OCI-LY3 (cell line): Measurements from ENCODE around the gene CPT1A.

Source experiments
- H2AFZ ChIP-seq: fragments of 200-600, 300-600 bp; shearing (Covaris generic); 2 replicates; pipeline ENCODE4 v1.6.0; 2014; ENCODE audit warnings: antibody characterized with exemption, low read depth, low read length
- H3K27ac ChIP-seq: fragments of 200-600, 300-600 bp; sonication (generic); 2 replicates; pipeline ENCODE4 v1.5.1; 2014; ENCODE audit warnings: mild to moderate bottlenecking, low read length, moderate library complexity, mixed read lengths
- H3K27me3 ChIP-seq: fragments of 200-600, 300-600 bp; sonication (generic); 2 replicates; pipeline ENCODE4 v1.6.1; 2014; ENCODE audit warnings: low read depth, low read length, mixed read lengths
- H3K36me3 ChIP-seq: fragments of 200-600, 300-600 bp; sonication (generic); replicated peaks from 2 replicates; pipeline ENCODE3; 2014; ENCODE audit warnings: low read depth, low read length, mixed read lengths
- H3K4me1 ChIP-seq: fragments of 300-600, 200-600 bp; sonication (generic); 2 replicates; pipeline ENCODE4 v1.6.1; 2014; ENCODE audit warnings: low read length, mixed read lengths
- H3K4me2 ChIP-seq: fragments of 200-600, 300-600 bp; sonication (generic); 2 replicates; pipeline ENCODE4 v1.6.1; 2014; ENCODE audit warnings: low read length, mixed read lengths
- H3K4me3 ChIP-seq: fragments of 300-600, 200-600 bp; sonication (generic); 2 replicates; pipeline ENCODE4 v1.5.1; 2014; ENCODE audit warnings: antibody characterized with exemption, mild to moderate bottlenecking, low read length, moderate library complexity
- H3K79me2 ChIP-seq: fragments of 300-600, 200-600 bp; shearing (Covaris generic); 2 replicates; pipeline ENCODE4 v1.6.1; 2014; ENCODE audit warnings: mild to moderate bottlenecking, low read length, mixed read lengths
- H3K9ac ChIP-seq: fragments of 300-600, 200-600 bp; shearing (Covaris generic); 2 replicates; pipeline ENCODE4 v1.6.0; 2014; ENCODE audit warnings: mild to moderate bottlenecking, low read length, moderate library complexity
- H3K9me3 ChIP-seq: fragments of 200-600, 300-600 bp; shearing (Covaris generic); 2 replicates; pipeline ENCODE4 v1.6.1; 2014; ENCODE audit warnings: low read length, mixed read lengths; ENCODE audit not compliant: insufficient read depth
- H4K20me1 ChIP-seq: fragments of 200-600, 300-600 bp; sonication (generic); 2 replicates; pipeline ENCODE4 v1.6.1; 2016; ENCODE audit warnings: low read length, mixed read lengths; ENCODE audit not compliant: insufficient read depth
- CTCF ChIP-seq: fragments of 200-600, 300-600 bp; sonication (generic); IDR thresholded peaks from 2 replicates; pipeline ENCODE4 v1.5.1; 2014; ENCODE audit warnings: antibody characterized with exemption, low read length, low read depth
- EZH2phosphoT487 ChIP-seq: fragments of 200-600 bp; shearing (Covaris generic); IDR thresholded peaks from 2 replicates; pipeline ENCODE4 v1.6.1; 2018; ENCODE audit warnings: antibody characterized with exemption, mixed run types, low read depth

The CPT1A gene

DNA sequence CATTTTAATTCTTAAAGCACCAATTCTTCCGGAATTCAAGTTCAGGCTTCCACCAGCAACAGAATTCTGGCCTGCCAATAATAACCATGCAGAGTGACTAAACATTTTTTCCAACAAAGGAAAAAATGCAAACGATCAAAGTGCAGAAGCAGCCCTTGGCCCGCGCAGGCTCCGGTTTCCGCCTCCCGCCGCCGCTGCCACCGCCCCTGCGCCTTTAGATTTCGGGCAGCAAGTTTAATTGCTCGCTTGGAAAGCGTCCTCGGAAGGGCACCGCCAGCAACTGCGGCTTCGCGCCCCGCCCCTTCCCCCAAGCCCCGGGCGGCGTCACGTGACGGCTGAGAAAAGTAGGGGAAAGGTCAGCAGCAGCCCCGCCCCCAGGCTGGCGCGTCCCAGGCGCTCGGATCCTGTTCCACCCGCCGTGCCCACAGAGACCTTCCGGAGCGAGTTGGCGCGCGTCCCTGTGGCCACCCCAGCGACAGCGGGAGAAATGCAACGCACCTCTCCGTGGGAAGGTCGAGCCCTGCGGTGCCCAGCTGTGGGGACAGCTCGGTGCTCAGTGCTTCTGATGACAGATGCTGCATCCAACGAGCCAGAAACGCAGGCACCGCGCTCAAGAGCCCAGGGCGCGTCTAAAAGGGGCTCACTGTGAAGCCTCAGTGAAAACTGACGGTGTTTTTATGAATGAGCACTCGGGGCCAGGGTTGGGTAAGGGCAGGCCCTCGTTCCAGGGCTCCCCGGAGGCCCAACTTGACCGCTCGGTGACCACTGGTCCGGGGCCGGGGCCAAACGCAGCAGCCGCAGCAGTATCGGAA lies 2.5 kb downstream of the CPT1A start:
- peaks cover 22% of the 10 kb centered on the region for H3K27me3 ChIP-seq

DNA sequence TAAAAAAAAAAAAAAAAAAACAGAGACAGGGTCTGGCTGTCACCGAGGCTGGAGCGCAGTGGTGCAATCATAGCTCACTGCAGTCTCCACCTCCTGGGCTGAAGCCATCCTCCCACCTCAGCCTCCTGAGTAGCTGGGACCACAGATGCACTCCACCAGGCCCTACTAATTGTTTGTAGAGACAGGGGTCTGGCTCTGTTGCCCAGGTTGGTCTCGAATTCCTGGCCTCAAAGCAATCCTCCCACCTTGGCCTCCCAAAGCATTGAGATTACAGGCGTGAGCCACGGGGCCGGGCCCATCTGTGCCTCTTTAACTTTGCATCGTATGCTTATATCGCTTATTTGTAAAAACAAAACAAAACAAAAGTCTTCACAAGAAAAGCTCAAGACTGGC lies 3.1 kb downstream of the CPT1A start:
- peak overlapping the region; percentile 35 for H3K27ac ChIP-seq
- H3K9me3 ChIP-seq: no peaks in the 10 kb centered on the region
- peak overlapping the region; percentile 81 for H3K4me2 ChIP-seq
- H3K9ac ChIP-seq: peak overlapping the region; percentile 75
- peaks cover 22% of the 10 kb centered on the region for H3K27me3 ChIP-seq
- H3K4me1 ChIP-seq: peaks cover 29% of the 10 kb centered on the region
- H3K79me2 ChIP-seq: no peaks in the 10 kb centered on the region
- H3K4me3 ChIP-seq: peak overlapping the region; percentile 80
- no peaks in the 10 kb centered on the region for H4K20me1 ChIP-seq
- no peak for TF ChIP-seq CTCF
- TF ChIP-seq EZH2phosphoT487: no peak
- H2AFZ ChIP-seq: peak overlapping the region; percentile 88
- no peaks in the 10 kb centered on the region for H3K36me3 ChIP-seq

More for the DNA sequence above, 2.5 kb downstream of the CPT1A start:
- no peak for TF ChIP-seq CTCF
- Histone ChIP-seq H3K4me1 (peaks cover 30% of the 10 kb centered on the region), H3K9me3 (no peaks in the 10 kb centered on the region), H3K4me2 (peak overlapping the region; percentile 81), H3K9ac (peak overlapping the region; percentile 75), H3K36me3 (no peaks in the 10 kb centered on the region), H3K79me2 (no peaks in the 10 kb centered on the region), H3K4me3 (peak overlapping the region; percentile 80), H2AFZ (peak overlapping the region; percentile 88), H4K20me1 (no peaks in the 10 kb centered on the region), H3K27ac (peak overlapping the region; percentile 35)

GRCh38 chr11:68837583-68838571 lies 3.8 kb downstream of the CPT1A start:
- TF ChIP-seq EZH2phosphoT487 (no peak), CTCF (no peak)
- Histone ChIP-seq H2AFZ (no peak overlapping the region), H3K36me3 (no peaks in the 10 kb centered on the region), H3K9ac (no peak overlapping the region), H4K20me1 (no peaks in the 10 kb centered on the region), H3K27me3 (peaks cover 17% of the 10 kb centered on the region), H3K79me2 (no peaks in the 10 kb centered on the region), H3K4me2 (peak overlapping the region; percentile 14; the same call in 1 of the 2 replicates), H3K27ac (no peak overlapping the region), H3K4me3 (no peak overlapping the region), H3K4me1 (peaks cover 23% of the 10 kb centered on the region), H3K9me3 (no peaks in the 10 kb centered on the region)

DNA sequence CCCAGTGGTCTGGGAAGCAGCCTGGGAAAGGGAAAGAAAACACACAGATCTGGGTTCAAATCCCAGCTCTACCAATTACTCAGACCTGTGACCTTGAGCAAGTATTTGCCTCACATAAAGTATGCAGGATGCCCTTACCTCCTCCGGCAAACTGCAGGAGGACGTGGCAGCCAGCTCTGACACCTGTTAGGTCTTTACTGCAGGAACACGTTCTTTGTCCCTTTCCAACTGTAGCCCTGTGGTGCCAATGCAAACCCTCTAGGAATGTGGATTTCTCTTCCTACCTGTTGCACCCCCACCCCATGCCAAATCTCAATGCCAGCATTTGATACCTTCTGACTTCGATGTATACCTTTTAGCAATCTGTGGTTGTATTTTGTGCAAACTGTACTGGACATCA lies 6.0 kb downstream of the CPT1A start:
- no peaks in the 10 kb centered on the region for H3K79me2 ChIP-seq
- TF ChIP-seq EZH2phosphoT487: no peak
- no peak for TF ChIP-seq CTCF
- no peak overlapping the region for H3K4me2 ChIP-seq
- no peaks in the 10 kb centered on the region for H3K36me3 ChIP-seq
- H3K27me3 ChIP-seq: no peaks in the 10 kb centered on the region
- H3K4me3 ChIP-seq: no peak overlapping the region
- no peak overlapping the region for H3K9ac ChIP-seq
- peaks cover 18% of the 10 kb centered on the region for H3K4me1 ChIP-seq
- H3K9me3 ChIP-seq: no peaks in the 10 kb centered on the region
- H4K20me1 ChIP-seq: no peaks in the 10 kb centered on the region
- no peak overlapping the region for H2AFZ ChIP-seq
- no peak overlapping the region for H3K27ac ChIP-seq
